ENCODE data around the gene PRLHR. TPM values are rescaled to one million over a fixed set of nuclear protein-coding genes. Genes with fewer than 3 reads are reported as not detected.

PRLHR gene
- total and polyA plus RNA-seq, 10 of the 15 experiments (the other 5 are each of a cell fraction or from before 2014, with no cell fraction given), result not detected

DNA sequence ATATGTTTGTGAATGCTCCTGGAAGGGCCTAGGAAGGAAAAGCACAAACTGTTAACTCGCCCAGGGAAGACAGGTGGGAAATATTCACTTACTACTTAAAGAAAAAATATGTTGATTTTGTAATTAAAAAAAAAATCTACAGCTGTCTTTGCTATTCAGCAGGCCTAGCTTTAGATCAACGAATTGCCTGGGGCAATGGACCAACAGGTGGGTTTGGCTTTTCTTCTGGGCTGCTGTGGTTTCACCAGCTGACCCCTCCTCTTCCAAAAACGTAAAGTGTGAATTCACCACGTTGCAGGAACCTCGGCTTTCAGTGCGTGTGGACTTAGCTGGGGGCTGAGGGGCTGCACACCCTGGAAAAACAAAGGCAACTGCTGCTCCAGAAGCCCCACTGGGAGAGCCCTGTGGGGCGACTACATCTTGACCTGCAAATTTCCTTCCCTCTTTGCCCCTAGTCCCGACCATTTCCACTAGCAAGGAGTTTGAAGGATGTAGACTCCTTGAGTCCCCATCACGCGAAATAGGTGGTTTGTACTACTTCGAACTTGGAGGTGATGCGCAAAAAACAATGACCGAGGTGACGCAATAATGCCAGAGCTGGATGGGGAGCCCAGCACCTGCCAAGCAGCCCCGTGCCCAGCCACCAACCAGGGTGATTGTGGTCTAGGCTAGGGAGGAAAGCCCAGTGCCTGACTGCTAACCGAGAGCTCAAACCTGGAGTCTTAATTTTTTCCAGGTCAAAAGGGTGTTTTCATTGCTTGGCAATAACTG lies 7.4 kb downstream of the PRLHR start:
- POLR2A ChIA-PET, result no interaction called here
- Histone ChIP-seq H3K9ac (ENCODE audit: control insufficient read depth, insufficient read depth, low read length) (no peak overlapping the region), H3K79me2 (ENCODE audit: control insufficient read depth, insufficient read depth, low read length) (no peaks in the 10 kb centered on the region), H3K9me3 (replicated peaks; ENCODE audit: control insufficient read depth, insufficient read depth, low read length) (no peaks in the 10 kb centered on the region), H3K4me2 (ENCODE audit: control insufficient read depth, insufficient read depth) (no peak overlapping the region), H2AFZ (ENCODE audit: control insufficient read depth, low read depth, low read length) (no peak overlapping the region), H3K4me3 (no peak overlapping the region), H3K36me3 (ENCODE audit: control insufficient read depth in 2 of 2, insufficient read depth in 2 of 2, low read length in 1 of 2) (no peaks in the 10 kb centered on the region), H3K27me3 (replicated peaks in 1 of 2; ENCODE audit: control insufficient read depth in 2 of 2, insufficient read depth in 2 of 2, low read length in 1 of 2) (peaks cover 0 to 3% of the 10 kb centered on the region in 2 experiments; a peak in 1 of 4 replicates), H3K4me1 (ENCODE audit: control insufficient read depth, insufficient read depth, low read length) (no peaks in the 10 kb centered on the region), H4K20me1 (ENCODE audit: control insufficient read depth, insufficient read depth) (no peaks in the 10 kb centered on the region), H3K27ac (ENCODE audit: control insufficient read depth, insufficient read depth) (no peak overlapping the region)
- RAD21 ChIA-PET (ENCODE audit: unreplicated experiment), result interaction anchor here (0.6 kb wide), 1 partner anchor 151 kb away, joined by 3 read pairs; no protein-coding TSS in a partner anchor
- no peak for ATAC-seq
- in situ Hi-C loops (cut with MboI), result no loop called here
- FAIRE-seq, result no peak
- no TSS peak for BruUV-seq (replicated peaks)
- intact Hi-C loops (cut with micrococcal nuclease; ENCODE audit: unreplicated experiment), result no loop called here
- SMC1A ChIA-PET (ENCODE audit: uncharacterized antibody, unreplicated experiment), result no interaction called here
- no peak for DNase-seq (ENCODE audit: low read depth, low spot score)
- 37% methylated on average over 15 of the region's 16 CpGs for WGBS (ENCODE audit: insufficient coverage, insufficient replicate concordance, low lambda C conversion rate, missing lambda C conversion rate)
- TF ChIP-seq, protein P1, sequence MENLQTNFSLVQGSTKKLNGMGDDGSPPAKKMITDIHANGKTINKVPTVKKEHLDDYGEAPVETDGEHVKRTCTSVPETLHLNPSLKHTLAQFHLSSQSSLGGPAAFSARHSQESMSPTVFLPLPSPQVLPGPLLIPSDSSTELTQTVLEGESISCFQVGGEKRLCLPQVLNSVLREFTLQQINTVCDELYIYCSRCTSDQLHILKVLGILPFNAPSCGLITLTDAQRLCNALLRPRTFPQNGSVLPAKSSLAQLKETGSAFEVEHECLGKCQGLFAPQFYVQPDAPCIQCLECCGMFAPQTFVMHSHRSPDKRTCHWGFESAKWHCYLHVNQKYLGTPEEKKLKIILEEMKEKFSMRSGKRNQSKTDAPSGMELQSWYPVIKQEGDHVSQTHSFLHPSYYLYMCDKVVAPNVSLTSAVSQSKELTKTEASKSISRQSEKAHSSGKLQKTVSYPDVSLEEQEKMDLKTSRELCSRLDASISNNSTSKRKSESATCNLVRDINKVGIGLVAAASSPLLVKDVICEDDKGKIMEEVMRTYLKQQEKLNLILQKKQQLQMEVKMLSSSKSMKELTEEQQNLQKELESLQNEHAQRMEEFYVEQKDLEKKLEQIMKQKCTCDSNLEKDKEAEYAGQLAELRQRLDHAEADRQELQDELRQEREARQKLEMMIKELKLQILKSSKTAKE (IDR thresholded peaks at IDR 0.05; ENCODE audit: low read depth, poor library complexity, severe bottlenecking), result no peak
- TF ChIP-seq, protein P2, sequence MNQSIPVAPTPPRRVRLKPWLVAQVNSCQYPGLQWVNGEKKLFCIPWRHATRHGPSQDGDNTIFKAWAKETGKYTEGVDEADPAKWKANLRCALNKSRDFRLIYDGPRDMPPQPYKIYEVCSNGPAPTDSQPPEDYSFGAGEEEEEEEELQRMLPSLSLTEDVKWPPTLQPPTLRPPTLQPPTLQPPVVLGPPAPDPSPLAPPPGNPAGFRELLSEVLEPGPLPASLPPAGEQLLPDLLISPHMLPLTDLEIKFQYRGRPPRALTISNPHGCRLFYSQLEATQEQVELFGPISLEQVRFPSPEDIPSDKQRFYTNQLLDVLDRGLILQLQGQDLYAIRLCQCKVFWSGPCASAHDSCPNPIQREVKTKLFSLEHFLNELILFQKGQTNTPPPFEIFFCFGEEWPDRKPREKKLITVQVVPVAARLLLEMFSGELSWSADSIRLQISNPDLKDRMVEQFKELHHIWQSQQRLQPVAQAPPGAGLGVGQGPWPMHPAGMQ (IDR thresholded peaks at IDR 0.05; ENCODE audit: borderline replicate concordance), result no peak
- no peak for TF ChIP-seq NFYB (IDR thresholded peaks at IDR 0.05; ENCODE audit: insufficient read depth, low read depth, low read length)
- TF ChIP-seq BCL3 (IDR thresholded peaks at IDR 0.05; ENCODE audit: borderline replicate concordance, insufficient read depth, low read depth, low read length, poor library complexity, severe bottlenecking), result no peak
- no peak for TF ChIP-seq SIX5 (IDR thresholded peaks at IDR 0.05; ENCODE audit: low read depth, low read length, severe bottlenecking)
- TF ChIP-seq CREB1 (IDR thresholded peaks at IDR 0.05; ENCODE audit: low read depth), result no peak
- no peak for TF ChIP-seq SP1 (IDR thresholded peaks at IDR 0.05; ENCODE audit: low read depth, low read length)
- TF ChIP-seq TBL1XR1 (IDR thresholded peaks at IDR 0.05; ENCODE audit: low read depth, low read length), result no peak
- TF ChIP-seq, protein P3, sequence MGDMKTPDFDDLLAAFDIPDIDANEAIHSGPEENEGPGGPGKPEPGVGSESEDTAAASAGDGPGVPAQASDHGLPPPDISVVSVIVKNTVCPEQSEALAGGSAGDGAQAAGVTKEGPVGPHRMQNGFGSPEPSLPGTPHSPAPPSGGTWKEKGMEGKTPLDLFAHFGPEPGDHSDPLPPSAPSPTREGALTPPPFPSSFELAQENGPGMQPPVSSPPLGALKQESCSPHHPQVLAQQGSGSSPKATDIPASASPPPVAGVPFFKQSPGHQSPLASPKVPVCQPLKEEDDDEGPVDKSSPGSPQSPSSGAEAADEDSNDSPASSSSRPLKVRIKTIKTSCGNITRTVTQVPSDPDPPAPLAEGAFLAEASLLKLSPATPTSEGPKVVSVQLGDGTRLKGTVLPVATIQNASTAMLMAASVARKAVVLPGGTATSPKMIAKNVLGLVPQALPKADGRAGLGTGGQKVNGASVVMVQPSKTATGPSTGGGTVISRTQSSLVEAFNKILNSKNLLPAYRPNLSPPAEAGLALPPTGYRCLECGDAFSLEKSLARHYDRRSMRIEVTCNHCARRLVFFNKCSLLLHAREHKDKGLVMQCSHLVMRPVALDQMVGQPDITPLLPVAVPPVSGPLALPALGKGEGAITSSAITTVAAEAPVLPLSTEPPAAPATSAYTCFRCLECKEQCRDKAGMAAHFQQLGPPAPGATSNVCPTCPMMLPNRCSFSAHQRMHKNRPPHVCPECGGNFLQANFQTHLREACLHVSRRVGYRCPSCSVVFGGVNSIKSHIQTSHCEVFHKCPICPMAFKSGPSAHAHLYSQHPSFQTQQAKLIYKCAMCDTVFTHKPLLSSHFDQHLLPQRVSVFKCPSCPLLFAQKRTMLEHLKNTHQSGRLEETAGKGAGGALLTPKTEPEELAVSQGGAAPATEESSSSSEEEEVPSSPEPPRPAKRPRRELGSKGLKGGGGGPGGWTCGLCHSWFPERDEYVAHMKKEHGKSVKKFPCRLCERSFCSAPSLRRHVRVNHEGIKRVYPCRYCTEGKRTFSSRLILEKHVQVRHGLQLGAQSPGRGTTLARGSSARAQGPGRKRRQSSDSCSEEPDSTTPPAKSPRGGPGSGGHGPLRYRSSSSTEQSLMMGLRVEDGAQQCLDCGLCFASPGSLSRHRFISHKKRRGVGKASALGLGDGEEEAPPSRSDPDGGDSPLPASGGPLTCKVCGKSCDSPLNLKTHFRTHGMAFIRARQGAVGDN (IDR thresholded peaks at IDR 0.05), result no peak
- no peak for TF ChIP-seq ZSCAN29 (IDR thresholded peaks at IDR 0.05)
- no peak for TF ChIP-seq CHD1 (IDR thresholded peaks at IDR 0.05; ENCODE audit: low read depth, low read length)
- no peak for TF ChIP-seq HDAC2 (IDR thresholded peaks at IDR 0.05)
- no peak for TF ChIP-seq LARP7 (IDR thresholded peaks at IDR 0.05)
- no peak for TF ChIP-seq SREBF2 (IDR thresholded peaks at IDR 0.05; ENCODE audit: low read length)
- CTCF ChIA-PET, result interaction anchor here (1.5 kb wide), 1 partner anchor 262 kb away, joined by 3 read pairs; no protein-coding TSS in a partner anchor
